HepG2 (cell line): ENCODE data around the gene TMEM154. TPM values are rescaled to one million over a fixed set of nuclear protein-coding genes. Genes with fewer than 3 reads are reported as not detected.

Experiments used
- ATAC-seq: fragments of 200-7000 bp; cut with Tn5 transposase; 3 replicates; pipeline ENCODE4 v1.9.1; 2020; ENCODE audit warnings: mild to moderate bottlenecking, moderate library complexity
- BruUV-seq: library from RNA; stranded (reverse); fragments of 400-500 nt; replicated peaks from 2 replicates; lab custom pipeline; 2021; lab: Mats Ljungman, UMichigan
- CTCF ChIA-PET: fragments of 300-600 bp; formaldehyde crosslinking; extraction: SDS; loops from one replicate; lab custom pipeline; 2021; ENCODE audit warnings: low total read pairs, inconsistent platforms, low intra/inter-chr PET ratio; lab: Yijun Ruan, JAX
- POLR2A ChIA-PET: fragments of 350-600 bp; sonication (Branson Sonifier 250); formaldehyde crosslinking; loops from one replicate; lab custom pipeline; 2020; ENCODE audit warnings: antibody characterized with exemption, inconsistent platforms; lab: Yijun Ruan, JAX
- DNase-seq: peaks from one replicate; pipeline ENCODE4 v3.0.0-alpha.2; 2015; ENCODE audit warnings: low spot score
- FAIRE-seq: peaks from 3 replicates; lab custom pipeline; 2011; peaks lifted over from hg19 to GRCh38; lab: Jason Lieb, UNC
- H2AFZ ChIP-seq: one replicate; pipeline ENCODE4 v1.6.1; 2011; ENCODE audit warnings: low read length, inconsistent platforms
- H3K27ac ChIP-seq: fragments of 300-600 bp; 3 replicates; pipeline ENCODE4 v1.8.0; 2011; ENCODE audit warnings: mixed run types, mild to moderate bottlenecking, mixed read lengths, low read length, inconsistent platforms; ENCODE audit not compliant: insufficient read depth; ENCODE audit errors: extremely low read length
- H3K27me3 ChIP-seq, 2 experiments: fragments of 200-600 bp in 1 of 2; 2 replicates in 1 of 2; 3 replicates in 1 of 2; pipeline versions ENCODE4 v1.6.0 to v1.8.0; 2011; ENCODE audit warnings: low read length in 2 of 2, mild to moderate bottlenecking in 2 of 2, moderate library complexity in 2 of 2, inconsistent platforms in 1 of 2; ENCODE audit not compliant: insufficient read depth in 2 of 2, control insufficient read depth in 1 of 2
- H3K36me3 ChIP-seq, 2 experiments: fragments of 200-600 bp in 1 of 2; replicated peaks in 1 of 2; 2 replicates in 1 of 2; 3 replicates in 1 of 2; pipeline versions ENCODE4 v1.5.1 to v1.8.0; 2011; ENCODE audit warnings: low read length in 2 of 2, inconsistent platforms in 1 of 2; ENCODE audit not compliant: insufficient read depth in 2 of 2, control insufficient read depth in 1 of 2
- H3K4me1 ChIP-seq: 2 replicates; pipeline ENCODE4 v1.5.1; 2012; ENCODE audit warnings: low read length, inconsistent platforms; ENCODE audit not compliant: insufficient read depth
- H3K4me2 ChIP-seq: 2 replicates; pipeline ENCODE4 v1.6.0; 2011; ENCODE audit warnings: low read depth, low read length, inconsistent platforms
- H3K4me3 ChIP-seq, 3 experiments: fragments of 200-600 bp in 1 of 3; sonication (generic), shearing (Covaris generic) in 1 of 3; replicated peaks in 1 of 3; 2 replicates each; pipeline ENCODE4 v1.5.1; 2011 to 2016; ENCODE audit warnings: low read length in 3 of 3, inconsistent platforms in 2 of 3, low read depth in 2 of 3, mild to moderate bottlenecking in 2 of 3, control low read depth in 1 of 3, mixed read lengths in 1 of 3; ENCODE audit not compliant: insufficient read depth in 1 of 3
- H3K79me2 ChIP-seq: one replicate; pipeline ENCODE4 v1.6.1; 2011; ENCODE audit warnings: low read length, inconsistent platforms; ENCODE audit not compliant: insufficient read depth
- H3K9ac ChIP-seq: 2 replicates; pipeline ENCODE4 v1.6.0; 2011; ENCODE audit warnings: mild to moderate bottlenecking, low read depth, low read length, inconsistent platforms; ENCODE audit not compliant: insufficient read depth
- H3K9me3 ChIP-seq: 2 replicates; pipeline ENCODE4 v1.5.1; 2012; ENCODE audit warnings: mild to moderate bottlenecking, low read length
- H4K20me1 ChIP-seq: 2 replicates; pipeline ENCODE4 v1.6.0; 2011; ENCODE audit warnings: inconsistent platforms, mild to moderate bottlenecking, low read length, moderate library complexity; ENCODE audit not compliant: insufficient read depth
- KAT8 ChIP-seq: IDR thresholded peaks from 2 replicates; pipeline ENCODE4 v1.6.1; 2016; ENCODE audit warnings: missing genetic modification reagents, missing compliant biosample characterization
- MLLT10 ChIP-seq: sonication (generic); formaldehyde crosslinking; IDR thresholded peaks from 2 replicates; pipeline ENCODE4 v1.4.0; 2020; ENCODE audit warnings: missing genetic modification reagents
- RBFOX2 ChIP-seq: fragments of 200-400 bp; formaldehyde crosslinking; IDR thresholded peaks from 2 replicates; pipeline ENCODE4 v1.6.1; 2017; ENCODE audit warnings: low read depth, mild to moderate bottlenecking, low read length
- SMAD1 ChIP-seq: sonication (generic); formaldehyde crosslinking; IDR thresholded peaks from 2 replicates; pipeline ENCODE4 v1.4.0; 2020; ENCODE audit warnings: missing genetic modification reagents, low read depth, mild to moderate bottlenecking, borderline replicate concordance
- ZKSCAN5 ChIP-seq: sonication (generic); formaldehyde crosslinking; IDR thresholded peaks from 2 replicates; pipeline ENCODE4 v1.5.1; 2020; ENCODE audit warnings: mild to moderate bottlenecking, missing genetic modification reagents
- ZZZ3 ChIP-seq: sonication (generic); formaldehyde crosslinking; IDR thresholded peaks from 2 replicates; pipeline ENCODE4 v1.4.0; 2020; ENCODE audit warnings: missing genetic modification reagents, mild to moderate bottlenecking, borderline replicate concordance
- WGBS: methylation state at CpG from one replicate; pipeline ENCODE4 v1.1.6; 2017; ENCODE audit warnings: low lambda C conversion rate; 5-methylcytosine and 5-hydroxymethylcytosine counted together
- in situ Hi-C: cut with HindIII; loops from 2 replicates; pipeline ENCODE4 v1.10.0; 2017; ENCODE audit warnings: low pct_unique_long_range_greater_than_20kb; ENCODE audit not compliant: extremely low pct_ligation_motif_present
- intact Hi-C: fragments of 100-400 bp; cut with micrococcal nuclease; formaldehyde crosslinking; loops from one replicate; pipeline ENCODE4 v1.10.0; 2022; ENCODE audit not compliant: unreplicated experiment
- polyA plus RNA-seq, 8 experiments: library from polyadenylated mRNA; depleted of rRNA in 3 of 8; stranded (reverse) in 7 of 8; unstranded in 1 of 8; fragments of >200 nt; fragmentation: Illumina TruSeq in 4 of 8; extraction: Trizol in 4 of 8; gene quantifications; 2 replicates each; pipeline versions ENCODE4 v1.2.1 to v1.2.3, GENCODE V29; 2011 to 2016; ENCODE audit warnings: low read depth in 4 of 8, missing spikeins in 1 of 8, mixed read lengths in 1 of 8; ENCODE audit not compliant: insufficient read depth in 1 of 8
- total RNA-seq, 5 experiments: library from RNA; depleted of rRNA; stranded (reverse); fragments of >200 nt; fragmentation: Illumina TruSeq; extraction: Trizol; gene quantifications; 2 replicates each; pipeline ENCODE4 v1.2.3, GENCODE V29; 2016; ENCODE audit warnings: low read depth in 1 of 5
- TF ChIP-seq, protein P1 (sequence below): sonication (generic); formaldehyde crosslinking; IDR thresholded peaks from 2 replicates; pipeline ENCODE4 v1.5.1; 2020; ENCODE audit warnings: missing genetic modification reagents, mild to moderate bottlenecking, borderline replicate concordance
- TF ChIP-seq, protein P2 (sequence below): sonication (generic); formaldehyde crosslinking; IDR thresholded peaks from 2 replicates; pipeline ENCODE4 v1.4.0; 2020; ENCODE audit warnings: missing genetic modification reagents, borderline replicate concordance
- TF ChIP-seq, protein P3 (sequence below): sonication (generic); formaldehyde crosslinking; IDR thresholded peaks from 2 replicates; pipeline ENCODE4 v1.8.0; 2022; ENCODE audit warnings: low read depth, missing genetic modification reagents

Gene TMEM154
- total and polyA plus RNA-seq, 2 of the 13 experiments (the other 11 are each of a cell fraction or from before 2014, with no cell fraction given), result 0.03 TPM; not detected in 1

DNA sequence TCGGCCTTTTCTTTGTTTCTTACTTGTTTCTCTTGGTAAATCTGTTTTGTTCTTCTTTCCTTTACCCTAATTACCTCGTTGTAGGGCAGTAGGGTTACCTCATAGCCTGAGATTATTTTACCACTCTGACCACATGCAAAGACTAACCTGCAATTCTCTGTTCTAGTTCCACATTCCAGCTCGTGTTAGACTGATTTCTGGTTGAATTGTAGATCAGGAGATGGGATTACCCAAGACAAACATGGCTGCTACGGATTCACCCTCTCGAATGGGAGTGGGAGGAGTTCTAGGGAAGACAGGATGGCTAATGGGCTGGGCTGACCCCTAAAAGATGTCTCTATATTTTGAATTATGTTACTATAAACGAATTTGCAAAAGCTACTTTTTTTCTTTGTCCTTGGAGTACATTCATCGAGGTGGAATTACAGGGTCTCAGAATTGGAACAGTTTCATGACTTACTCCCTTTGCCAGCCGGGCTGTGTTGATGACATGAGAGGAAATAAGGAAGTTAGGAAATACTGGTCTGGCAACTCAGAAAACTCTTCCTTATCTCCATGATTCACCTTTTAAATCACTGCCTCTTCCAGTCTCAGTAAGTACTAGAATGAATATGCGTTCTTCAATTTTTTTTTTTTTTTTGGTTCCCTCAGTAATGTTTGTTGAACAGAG is 107.2 kb downstream of the TMEM154 start:
- H2AFZ ChIP-seq, result no peak overlapping the region
- H3K4me2 ChIP-seq, result no peak overlapping the region
- 24% methylated on average over 9 of the region's 9 CpGs for WGBS
- no peaks in the 10 kb centered on the region for H3K9me3 ChIP-seq
- FAIRE-seq (no peak), ATAC-seq (no peak)
- BruUV-seq, result no TSS peak
- CTCF ChIA-PET, result no interaction called here
- intact Hi-C loops, result no loop called here
- no peak for TF ChIP-seq ZZZ3
- TF ChIP-seq, protein P1, sequence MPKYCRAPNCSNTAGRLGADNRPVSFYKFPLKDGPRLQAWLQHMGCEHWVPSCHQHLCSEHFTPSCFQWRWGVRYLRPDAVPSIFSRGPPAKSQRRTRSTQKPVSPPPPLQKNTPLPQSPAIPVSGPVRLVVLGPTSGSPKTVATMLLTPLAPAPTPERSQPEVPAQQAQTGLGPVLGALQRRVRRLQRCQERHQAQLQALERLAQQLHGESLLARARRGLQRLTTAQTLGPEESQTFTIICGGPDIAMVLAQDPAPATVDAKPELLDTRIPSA (CRISPR knock-in tag), result no peak
- no peak for TF ChIP-seq RBFOX2
- TF ChIP-seq KAT8 (CRISPR knock-in tag), result no peak
- TF ChIP-seq, all 625 proteins: peak for 0
- Histone ChIP-seq H3K79me2 (no peaks in the 10 kb centered on the region), H3K9ac (no peak overlapping the region), H4K20me1 (no peaks in the 10 kb centered on the region), H3K27me3 (peaks cover 0 to 3% of the 10 kb centered on the region in 2 experiments; a peak in 1 of 5 replicates), H3K4me1 (peaks cover 13% of the 10 kb centered on the region), H3K4me3 (no peak overlapping the region), H3K27ac (no peak overlapping the region), H3K36me3 (no peaks in the 10 kb centered on the region)
- in situ Hi-C loops, result no loop called here
- DNase-seq, result no peak
- POLR2A ChIA-PET, result no interaction called here

DNA sequence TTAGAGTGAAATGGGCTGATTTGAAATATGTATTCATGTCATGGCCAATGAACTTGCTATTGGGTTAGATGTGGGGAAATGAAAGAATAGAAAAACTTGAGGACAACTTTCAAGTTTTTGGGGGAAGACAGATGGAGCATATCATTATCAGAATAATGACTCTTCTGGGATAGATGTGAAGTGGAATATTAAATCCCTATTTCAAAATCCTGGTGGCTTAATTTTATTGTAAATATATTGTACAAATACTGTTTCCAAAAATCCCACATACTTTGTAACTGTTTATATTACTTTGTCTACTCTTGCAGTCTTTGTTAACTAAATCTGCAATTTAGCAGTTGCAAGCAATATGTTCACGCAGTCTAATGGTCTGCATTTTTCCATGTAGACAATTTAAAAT is 108.0 kb downstream of the TMEM154 start:
- Histone ChIP-seq H4K20me1 (no peaks in the 10 kb centered on the region), H3K27ac (no peak overlapping the region), H3K4me3 (no peak overlapping the region), H2AFZ (no peak overlapping the region), H3K9me3 (no peaks in the 10 kb centered on the region), H3K4me1 (peaks cover 13% of the 10 kb centered on the region), H3K36me3 (no peaks in the 10 kb centered on the region), H3K4me2 (no peak overlapping the region), H3K79me2 (no peaks in the 10 kb centered on the region), H3K27me3 (peaks cover 0 to 3% of the 10 kb centered on the region in 2 experiments; a peak in 1 of 5 replicates), H3K9ac (no peak overlapping the region)
- ATAC-seq, result no peak
- ChIA-PET CTCF (no interaction called here), POLR2A (no interaction called here)
- no TSS peak for BruUV-seq
- DNase-seq, result no peak
- FAIRE-seq, result no peak
- in situ Hi-C loops, result no loop called here
- 93% methylated on average over 1 of the region's 1 CpG for WGBS
- intact Hi-C loops, result no loop called here
- TF ChIP-seq ZKSCAN5 (CRISPR knock-in tag) (no peak), MLLT10 (no peak), SMAD1 (no peak)
- TF ChIP-seq, protein P2, sequence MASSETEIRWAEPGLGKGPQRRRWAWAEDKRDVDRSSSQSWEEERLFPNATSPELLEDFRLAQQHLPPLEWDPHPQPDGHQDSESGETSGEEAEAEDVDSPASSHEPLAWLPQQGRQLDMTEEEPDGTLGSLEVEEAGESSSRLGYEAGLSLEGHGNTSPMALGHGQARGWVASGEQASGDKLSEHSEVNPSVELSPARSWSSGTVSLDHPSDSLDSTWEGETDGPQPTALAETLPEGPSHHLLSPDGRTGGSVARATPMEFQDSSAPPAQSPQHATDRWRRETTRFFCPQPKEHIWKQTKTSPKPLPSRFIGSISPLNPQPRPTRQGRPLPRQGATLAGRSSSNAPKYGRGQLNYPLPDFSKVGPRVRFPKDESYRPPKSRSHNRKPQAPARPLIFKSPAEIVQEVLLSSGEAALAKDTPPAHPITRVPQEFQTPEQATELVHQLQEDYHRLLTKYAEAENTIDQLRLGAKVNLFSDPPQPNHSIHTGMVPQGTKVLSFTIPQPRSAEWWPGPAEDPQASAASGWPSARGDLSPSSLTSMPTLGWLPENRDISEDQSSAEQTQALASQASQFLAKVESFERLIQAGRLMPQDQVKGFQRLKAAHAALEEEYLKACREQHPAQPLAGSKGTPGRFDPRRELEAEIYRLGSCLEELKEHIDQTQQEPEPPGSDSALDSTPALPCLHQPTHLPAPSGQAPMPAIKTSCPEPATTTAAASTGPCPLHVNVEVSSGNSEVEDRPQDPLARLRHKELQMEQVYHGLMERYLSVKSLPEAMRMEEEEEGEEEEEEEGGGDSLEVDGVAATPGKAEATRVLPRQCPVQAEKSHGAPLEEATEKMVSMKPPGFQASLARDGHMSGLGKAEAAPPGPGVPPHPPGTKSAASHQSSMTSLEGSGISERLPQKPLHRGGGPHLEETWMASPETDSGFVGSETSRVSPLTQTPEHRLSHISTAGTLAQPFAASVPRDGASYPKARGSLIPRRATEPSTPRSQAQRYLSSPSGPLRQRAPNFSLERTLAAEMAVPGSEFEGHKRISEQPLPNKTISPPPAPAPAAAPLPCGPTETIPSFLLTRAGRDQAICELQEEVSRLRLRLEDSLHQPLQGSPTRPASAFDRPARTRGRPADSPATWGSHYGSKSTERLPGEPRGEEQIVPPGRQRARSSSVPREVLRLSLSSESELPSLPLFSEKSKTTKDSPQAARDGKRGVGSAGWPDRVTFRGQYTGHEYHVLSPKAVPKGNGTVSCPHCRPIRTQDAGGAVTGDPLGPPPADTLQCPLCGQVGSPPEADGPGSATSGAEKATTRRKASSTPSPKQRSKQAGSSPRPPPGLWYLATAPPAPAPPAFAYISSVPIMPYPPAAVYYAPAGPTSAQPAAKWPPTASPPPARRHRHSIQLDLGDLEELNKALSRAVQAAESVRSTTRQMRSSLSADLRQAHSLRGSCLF, result no peak
- TF ChIP-seq, protein P3, sequence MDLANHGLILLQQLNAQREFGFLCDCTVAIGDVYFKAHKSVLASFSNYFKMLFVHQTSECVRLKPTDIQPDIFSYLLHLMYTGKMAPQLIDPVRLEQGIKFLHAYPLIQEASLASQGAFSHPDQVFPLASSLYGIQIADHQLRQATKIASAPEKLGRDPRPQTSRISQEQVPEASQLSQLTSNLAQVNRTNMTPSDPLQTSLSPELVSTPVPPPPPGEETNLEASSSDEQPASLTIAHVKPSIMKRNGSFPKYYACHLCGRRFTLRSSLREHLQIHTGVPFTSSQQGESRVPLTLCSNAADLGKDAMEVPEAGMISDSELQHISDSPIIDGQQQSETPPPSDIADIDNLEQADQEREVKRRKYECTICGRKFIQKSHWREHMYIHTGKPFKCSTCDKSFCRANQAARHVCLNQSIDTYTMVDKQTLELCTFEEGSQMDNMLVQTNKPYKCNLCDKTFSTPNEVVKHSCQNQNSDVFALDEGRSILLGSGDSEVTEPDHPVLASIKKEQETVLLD (CRISPR knock-in tag), result no peak
